NCI-H146 (cell line): ENCODE results near the gene MGAT4B.
"Not testable (repeated sequence)": the region's sequence is repeated elsewhere in the genome, so short reads cannot be mapped to it uniquely, and the experiment has no call there.

Source experiments
- DNase-seq: peaks from one replicate; lab custom pipeline; 2025; lab: John Stamatoyannopoulos, UW

The MGAT4B gene

GRCh38 chr5:179806250-179807048 is at the start of gene MGAT4B:
Gene MGAT4B (minus strand): TSS chr5:179806866. CDS start chr5:179806583, 283 bp downstream.
- peak; percentile 70 for DNase-seq

- DNase-seq, result no peak
Measured at GRCh38 chr5:179854356-179854755, 47.7 kb upstream of the MGAT4B start.

- DNase-seq, result no peak
Measured at GRCh38 chr5:179852993-179853547, 46.4 kb upstream of the MGAT4B start.

GRCh38 chr5:179841621-179842020 is 35.0 kb upstream of the MGAT4B start:
- DNase-seq, result no peak

- no peak for DNase-seq
Measured at GRCh38 chr5:179840766-179841165, 34.1 kb upstream of the MGAT4B start.

GRCh38 chr5:179840321-179840720 is 33.7 kb upstream of the MGAT4B start:
- no peak for DNase-seq

- no peak for DNase-seq
Measured at GRCh38 chr5:179839328-179840256, 32.9 kb upstream of the MGAT4B start.

- DNase-seq, result no peak
Measured at GRCh38 chr5:179837076-179838011, 30.7 kb upstream of the MGAT4B start.

- DNase-seq, result no peak
Measured at GRCh38 chr5:179836225-179837019, 29.8 kb upstream of the MGAT4B start.

- DNase-seq, result not testable (repeated sequence)
Measured at GRCh38 chr5:179834871-179835270, 28.2 kb upstream of the MGAT4B start.

GRCh38 chr5:179834120-179834519 is 27.5 kb upstream of the MGAT4B start:
- no peak for DNase-seq

- no peak for DNase-seq
Measured at GRCh38 chr5:179833709-179834070, 27.0 kb upstream of the MGAT4B start.

- no peak for DNase-seq
Measured at GRCh38 chr5:179833056-179833708, 26.5 kb upstream of the MGAT4B start.

- DNase-seq, result no peak
Measured at GRCh38 chr5:179832039-179832745, 25.5 kb upstream of the MGAT4B start.

- no peak for DNase-seq
Measured at GRCh38 chr5:179830818-179831468, 24.3 kb upstream of the MGAT4B start.

GRCh38 chr5:179829732-179830435 is 23.2 kb upstream of the MGAT4B start:
- no peak for DNase-seq

GRCh38 chr5:179828756-179829421 is 22.2 kb upstream of the MGAT4B start:
- DNase-seq, result no peak

- no peak for DNase-seq
Measured at GRCh38 chr5:179827680-179828079, 21.0 kb upstream of the MGAT4B start.
